ENCODE results near the gene ARAP1.

The ARAP1 gene

DNA sequence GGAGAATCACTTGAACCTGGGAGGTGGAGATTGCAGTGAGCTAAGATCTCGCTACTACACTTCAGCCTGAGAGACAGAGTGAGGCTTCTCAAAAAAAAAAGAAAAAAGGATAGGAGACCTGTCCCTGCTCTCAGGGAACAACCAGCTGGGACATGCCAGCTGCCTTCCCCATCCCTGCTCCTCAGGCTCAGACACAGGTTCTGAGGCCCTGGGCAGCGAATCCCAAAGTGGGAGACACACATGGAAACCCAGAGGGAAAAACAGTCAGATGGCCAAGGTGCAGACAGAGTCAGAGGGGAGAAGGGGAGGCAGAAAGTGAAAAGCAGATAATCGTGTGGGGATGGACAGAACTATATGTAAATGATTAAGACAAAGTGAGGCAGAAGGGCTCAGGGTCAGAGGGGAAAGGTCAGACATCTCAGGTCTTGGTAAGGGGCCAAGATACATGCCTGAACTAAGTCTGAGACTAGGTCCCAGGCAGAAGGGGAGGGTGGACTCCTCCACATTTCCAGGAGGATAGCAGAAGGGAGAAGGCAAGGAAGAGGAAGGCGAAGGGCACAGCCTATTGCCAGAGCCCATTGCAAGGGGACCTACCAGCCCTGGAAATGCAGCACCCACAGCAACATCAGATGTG lies 27.4 kb upstream of the ARAP1 start:
- no peak for DNase-seq

DNA sequence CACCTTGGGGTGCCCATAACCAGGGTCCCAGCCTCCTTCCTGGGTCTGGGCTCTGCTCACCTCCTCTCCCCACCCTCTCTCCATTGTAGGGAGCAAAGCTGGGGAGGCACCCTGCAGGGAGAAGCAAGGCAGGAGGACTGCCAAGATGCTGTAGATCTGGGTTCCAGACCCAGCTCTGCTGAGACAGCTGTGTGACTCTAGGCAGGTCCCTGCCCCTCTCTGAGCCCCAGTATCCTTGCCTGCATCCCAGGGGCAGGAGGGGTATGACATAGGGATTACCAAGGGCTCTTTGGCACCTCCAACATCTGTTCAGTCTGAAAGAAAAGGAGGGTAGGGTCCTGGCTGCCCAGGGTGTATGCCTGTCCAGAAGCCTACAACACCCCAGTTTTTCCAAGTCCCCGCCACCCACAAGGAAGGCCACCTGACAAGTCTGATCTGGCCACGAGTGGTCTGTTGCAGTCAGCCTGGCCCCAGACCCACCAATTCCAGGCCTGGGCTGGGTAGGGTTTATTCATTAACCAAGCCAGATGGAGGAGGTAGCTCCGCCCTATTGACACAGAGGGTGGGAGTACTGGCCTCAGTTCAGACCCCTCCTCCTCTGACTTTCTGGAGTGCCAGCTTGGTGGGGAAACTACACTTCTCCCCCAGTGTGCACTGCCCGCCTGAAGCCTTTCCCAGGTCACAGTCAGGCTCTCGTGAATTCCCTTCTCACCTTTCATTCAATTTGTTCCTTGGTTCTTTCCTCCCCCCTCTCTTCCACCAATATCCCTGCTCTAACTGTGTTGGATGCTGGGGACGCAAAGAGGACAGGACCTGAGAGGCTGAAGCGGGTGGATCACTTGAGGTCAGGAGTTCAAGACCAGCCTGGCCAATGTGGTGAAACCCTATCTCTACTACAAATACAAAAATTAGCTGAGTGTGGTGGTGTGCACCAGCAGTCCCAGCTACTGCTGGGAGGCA lies 26.6 kb upstream of the ARAP1 start:
- no peak for DNase-seq

DNA sequence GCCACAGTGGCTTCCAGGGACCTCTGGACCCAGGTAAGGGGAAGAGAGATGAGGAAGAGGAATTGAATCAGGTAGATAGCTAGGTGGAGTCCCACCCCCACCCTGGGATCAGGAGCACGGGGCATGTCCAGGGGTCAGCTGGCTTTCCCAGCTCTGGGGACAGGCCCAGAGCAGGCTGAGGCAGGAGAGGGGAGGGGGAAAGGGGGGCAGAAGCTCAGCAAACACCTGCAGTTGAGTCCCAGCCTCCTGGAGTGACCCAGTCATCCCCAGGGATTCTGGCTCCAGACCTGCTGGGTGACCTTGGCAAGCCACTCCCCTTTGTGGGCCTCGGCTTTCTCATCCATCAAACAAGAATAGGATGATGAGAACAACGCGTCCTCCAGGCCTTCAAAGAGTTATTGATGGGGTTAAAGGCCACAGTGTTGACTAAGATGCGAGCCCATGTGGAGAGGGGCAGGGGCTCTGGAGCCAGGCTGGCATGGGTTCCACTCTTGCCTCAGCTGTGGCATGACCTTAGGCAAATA lies 25.6 kb upstream of the ARAP1 start:
- DNase-seq: no peak

DNA sequence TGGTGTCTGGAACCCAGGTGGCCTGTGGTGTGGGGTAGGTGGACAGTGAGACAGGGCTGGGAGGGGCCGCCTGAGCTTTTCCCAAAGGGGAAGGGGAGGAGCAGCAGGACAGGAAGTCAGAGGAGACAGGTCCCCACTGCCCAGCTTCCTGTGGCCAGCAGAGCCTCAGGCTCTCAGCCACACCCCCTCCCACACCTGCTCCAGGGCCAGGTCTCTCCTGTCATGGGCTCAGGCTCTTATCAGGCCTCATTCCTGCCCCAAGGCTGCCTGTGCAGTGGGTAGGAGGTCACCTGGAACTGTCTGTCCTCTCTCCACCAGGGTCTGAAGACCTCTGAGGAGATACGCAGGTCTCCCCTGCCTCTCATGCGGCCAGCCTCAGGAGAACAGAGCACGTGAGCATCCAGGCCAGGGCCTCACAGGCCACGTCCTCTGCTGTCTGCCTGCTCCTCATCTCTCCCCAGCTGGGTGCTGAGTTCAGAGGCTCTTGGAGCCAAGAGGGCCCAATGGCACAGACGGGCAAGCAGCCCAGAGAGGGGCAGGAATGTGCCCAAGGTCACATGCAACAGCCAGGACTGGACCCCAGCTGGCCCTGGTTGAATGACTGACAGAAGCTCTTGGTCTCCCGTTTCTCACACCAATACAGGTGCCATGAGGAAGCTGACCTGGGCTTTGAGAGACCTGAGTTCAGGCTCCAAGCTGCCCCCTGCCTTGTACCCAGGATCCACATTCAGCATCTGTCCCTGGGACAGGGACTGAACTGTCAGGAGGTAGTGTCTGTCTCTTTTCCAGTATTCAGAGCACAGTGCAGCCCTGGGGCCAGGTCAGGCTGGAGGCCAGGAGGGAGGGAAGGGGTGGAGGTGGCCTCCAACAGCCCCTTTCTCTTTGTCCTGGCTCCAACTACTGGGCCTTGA lies 24.9 kb upstream of the ARAP1 start:
- DNase-seq: no peak

DNA sequence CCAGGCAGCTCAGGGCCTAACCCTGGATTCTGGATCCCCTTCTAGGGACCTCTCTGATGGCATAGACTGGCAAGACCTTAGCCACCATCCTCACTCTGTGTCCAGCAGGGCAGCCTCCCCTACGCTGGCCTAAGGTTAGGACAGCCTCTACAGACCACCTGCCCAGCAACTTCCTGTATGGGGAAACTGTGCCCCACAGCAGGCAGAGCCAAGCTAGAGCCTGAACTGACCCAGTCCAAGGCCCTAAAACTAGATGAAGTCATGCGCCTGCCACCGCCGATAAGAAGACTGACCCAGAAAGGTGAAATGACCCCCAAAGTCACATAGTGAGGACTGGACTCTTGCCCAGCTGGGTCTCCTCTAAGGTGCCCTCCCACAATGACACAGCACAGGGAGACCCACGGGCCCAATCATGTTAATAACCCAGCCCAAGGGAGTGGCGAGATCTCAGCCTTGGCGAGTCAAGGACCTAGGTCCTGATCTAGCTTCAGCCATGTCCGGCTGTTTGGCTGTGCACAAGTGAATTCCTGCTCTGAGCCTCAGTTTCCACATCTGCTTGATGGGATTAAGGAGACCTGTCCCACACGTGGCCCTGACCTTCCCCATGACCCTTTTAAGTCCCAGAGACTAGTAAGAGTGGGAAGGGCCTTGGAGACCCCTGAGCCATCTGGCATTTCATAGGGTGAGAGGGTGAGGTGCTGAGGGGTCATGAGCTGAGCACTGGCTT lies 24.1 kb upstream of the ARAP1 start:
- DNase-seq: no peak

DNA sequence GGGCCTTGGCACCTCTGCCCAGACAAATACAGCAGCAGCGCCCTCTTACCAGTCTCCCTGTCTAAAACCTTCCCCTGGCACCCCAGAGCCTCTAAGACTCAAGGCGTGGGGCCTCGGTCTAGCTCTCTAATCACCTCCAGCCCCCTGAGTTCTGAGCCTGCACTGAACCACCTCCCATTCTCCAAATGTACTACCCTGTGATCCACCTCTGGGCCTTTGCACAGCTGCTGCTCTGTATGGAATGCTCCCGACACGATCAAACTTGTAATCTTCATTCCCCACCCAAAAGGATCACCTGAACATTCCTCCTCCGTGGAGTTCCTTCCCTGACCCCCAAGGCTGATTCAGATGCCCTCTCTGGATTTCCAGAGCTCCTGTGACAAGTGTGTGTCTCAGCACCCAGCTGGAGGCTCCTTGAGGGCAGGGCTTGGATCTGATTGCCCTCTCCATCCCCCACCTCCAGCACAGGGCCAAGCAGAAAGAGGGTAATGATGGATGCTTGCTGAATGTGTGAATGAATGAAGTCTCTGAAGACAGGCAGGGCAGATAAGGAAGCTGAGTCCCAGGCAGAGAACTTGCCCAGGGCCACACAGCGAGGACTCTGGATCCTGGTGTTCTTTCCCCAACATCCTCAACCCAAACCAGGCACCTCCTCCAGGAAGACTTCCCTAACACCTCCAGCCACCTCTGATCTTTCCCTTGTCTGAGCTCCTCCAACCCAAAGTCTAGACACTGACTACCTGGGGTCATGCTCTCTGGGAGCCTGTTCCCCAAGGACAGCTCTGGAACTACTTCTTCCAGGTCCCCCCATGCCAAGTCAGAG lies 23.3 kb upstream of the ARAP1 start:
- no peak for DNase-seq

DNA sequence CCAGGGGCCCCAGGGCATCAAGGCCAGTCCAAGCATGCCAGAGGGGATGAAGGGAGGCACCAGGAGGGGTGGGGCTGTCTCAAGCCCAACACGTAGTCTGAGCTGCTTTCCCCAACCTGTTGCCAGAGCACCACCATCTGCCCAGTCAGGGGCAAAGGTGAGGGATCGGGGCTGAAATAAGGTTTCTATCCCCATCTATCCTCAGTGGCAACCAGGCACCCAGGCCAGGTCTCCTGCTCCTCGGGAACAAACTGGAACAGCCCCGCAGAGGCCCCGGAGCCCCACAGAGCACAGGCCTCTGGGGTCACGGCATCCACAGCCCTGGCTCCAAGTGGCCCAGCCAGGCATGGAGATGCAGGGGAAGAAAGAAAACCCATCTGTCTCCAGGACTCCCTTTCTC lies 22.3 kb upstream of the ARAP1 start:
- no peak for DNase-seq

DNA sequence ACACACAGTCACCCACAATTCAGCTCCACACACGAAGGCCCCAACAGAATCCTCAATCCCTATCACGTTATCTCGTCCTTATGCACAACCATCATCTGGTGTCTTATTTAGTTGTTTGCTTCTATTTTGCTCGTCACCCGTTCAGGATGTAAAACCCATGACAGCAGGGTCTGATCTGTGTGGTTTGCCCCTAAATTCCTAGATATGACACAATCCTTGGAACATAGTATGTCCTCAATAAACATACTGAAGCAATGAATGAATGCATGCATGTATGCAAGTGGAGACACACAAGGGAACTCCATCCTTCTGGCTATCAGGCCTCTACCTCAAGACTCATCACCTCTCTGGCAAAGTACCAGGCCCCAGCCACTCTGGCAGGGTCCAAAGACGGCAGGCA lies 21.5 kb upstream of the ARAP1 start:
- no peak for DNase-seq

DNA sequence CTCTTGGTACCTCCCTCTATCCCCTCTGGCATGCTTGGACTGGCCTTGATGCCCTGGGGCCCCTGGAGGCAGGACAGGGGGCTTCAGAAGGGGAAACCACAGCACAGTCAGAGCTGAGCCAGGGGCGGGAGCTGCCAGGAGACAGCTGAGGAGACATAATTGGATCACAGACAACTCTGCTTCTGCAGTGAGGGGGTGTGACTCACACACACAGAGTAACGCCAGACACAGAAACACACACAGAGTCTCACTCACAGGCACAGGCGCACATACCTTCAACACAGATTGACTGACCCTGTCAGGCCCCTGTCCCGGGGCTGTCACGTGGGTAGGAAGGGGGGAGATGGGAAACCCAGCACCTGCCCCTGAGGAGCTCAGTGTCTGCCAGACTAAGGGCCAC lies 21.1 kb upstream of the ARAP1 start:
- DNase-seq: no peak

DNA sequence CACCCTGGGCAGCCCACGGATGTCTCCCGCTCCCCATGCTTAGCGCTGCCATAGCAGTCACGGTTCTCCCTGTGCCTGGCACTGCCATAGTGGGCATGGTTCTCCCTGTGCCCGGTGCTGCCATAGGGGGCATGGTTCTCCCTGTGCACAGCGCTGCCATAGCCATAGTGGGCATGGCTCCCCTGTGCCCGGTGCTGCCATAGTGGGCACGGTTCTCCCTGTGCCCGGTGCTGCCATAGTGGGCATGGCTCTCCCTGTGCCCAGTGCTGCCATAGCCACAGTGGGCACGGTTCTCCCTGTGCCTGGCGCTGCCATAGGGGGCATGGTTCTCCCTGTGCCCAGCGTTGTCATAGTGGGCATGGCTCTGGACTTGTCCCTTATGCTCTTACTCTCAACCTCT lies 19.9 kb upstream of the ARAP1 start:
- no peak for DNase-seq

DNA sequence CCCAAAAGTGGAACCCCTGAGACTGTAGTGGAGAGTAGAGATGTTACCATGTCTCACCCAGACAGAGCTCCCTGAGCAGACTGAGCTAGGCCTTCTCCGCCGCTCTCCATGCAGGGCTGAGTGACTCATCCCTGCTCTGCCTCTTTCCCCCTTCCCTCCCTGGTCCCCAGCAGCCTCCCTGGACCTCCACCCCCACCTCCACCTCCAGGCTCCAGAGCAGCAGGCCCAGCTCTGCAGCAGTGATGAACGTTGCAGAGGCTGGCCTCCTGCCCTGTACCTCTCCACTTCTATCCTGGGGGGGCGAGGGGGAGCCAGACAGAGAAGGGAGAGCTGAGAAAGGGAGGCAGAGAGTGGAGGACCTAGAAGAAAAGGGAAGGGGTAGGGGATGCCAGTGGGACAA lies 19.3 kb upstream of the ARAP1 start:
- DNase-seq: no peak

DNA sequence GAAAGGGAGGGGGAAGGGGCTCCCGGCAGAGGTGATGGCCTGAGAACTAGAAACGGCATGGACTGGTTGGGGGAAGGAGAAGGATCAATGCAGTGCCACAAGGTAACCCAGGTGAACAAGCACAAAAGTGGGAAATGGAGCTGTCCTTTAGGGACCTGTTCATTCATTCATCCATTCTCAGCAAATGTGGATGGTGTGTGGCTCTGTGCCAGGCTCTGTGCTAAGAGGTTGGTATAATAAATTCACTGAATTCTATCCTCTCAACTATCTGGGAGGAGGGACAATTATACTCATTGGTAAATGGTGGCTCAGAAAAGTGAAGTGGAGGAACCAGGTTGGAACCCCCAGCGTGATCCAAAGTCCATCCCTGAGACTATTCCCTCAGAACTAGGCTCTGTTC lies 18.6 kb upstream of the ARAP1 start:
- DNase-seq: no peak

DNA sequence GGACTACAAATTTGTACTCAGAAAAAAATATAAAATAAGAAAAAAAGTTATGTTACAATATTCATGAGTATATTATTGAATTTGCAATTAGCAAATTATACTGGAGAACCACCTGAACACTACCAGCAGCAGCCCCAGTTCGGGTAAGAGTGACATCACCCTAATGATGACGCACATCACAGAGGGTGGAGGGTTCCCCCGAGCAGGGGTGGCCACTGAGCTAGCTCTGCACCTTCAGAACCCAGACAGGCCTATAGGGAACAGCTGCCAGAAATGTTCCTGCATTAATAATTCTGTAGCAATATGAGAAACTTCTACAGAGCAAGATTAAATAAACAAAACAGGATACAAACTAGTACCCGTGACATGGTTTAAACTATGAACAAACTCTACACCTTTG lies 17.5 kb upstream of the ARAP1 start:
- DNase-seq: no peak

DNA sequence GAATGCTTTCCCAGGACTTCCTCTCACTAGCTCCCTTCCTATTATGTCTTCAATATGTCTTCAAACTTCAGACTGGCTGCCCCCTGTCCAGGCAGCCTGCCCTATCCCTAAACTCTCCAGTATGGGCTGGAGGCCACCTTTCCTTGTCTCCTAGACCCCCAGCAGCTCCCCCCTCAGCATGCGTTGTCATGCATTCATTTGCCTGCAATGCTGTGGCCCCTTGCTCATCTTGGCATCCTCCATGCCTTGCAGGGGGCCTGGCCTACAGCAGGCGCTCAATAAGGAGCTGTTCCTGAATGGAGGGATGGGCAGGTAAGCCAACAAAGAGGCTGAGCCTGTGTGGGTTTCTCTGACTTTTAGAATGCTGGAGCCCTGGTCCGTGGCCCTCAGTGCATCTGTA lies 16.4 kb upstream of the ARAP1 start:
- no peak for DNase-seq

DNA sequence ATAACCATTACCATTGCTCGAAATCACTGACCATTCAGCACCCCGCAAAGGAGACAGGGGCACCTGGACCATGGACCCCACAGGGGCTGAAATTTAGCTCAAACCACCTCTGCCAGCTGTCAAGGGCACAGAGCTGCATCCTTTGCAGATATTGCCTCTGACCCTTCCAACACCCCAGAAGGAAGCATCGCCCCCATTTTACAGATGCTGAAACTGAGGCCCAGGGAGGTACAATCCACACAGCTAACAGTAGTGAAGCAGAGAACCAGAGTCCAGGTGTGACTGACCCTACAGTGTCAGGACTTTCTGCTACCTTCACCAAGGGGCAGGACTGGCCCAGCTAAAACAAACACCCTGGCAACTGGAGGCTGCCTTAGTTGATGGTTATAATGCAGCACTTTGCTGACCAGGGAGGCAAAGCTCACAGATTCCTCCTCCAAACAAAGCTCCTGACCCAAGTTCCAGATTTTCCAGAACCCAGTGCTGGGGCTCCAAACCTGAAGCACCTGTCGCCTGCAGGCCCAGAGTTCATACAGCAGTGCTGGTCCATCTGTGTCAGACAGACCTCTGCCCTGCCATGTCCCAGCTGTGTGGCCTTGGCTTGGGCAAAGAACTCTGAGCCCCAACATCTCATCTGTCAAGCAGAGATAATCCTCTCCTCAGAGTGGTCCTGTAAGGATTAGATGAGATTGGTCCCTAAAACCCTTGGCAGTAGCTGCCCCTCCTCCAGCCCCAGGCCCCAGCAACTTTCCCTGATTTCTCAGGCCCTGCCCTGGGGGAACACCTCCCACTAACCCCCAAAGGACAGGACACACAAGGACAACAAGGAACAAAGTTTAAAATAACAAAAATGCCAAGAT lies 15.2 kb upstream of the ARAP1 start:
- DNase-seq: no peak

DNA sequence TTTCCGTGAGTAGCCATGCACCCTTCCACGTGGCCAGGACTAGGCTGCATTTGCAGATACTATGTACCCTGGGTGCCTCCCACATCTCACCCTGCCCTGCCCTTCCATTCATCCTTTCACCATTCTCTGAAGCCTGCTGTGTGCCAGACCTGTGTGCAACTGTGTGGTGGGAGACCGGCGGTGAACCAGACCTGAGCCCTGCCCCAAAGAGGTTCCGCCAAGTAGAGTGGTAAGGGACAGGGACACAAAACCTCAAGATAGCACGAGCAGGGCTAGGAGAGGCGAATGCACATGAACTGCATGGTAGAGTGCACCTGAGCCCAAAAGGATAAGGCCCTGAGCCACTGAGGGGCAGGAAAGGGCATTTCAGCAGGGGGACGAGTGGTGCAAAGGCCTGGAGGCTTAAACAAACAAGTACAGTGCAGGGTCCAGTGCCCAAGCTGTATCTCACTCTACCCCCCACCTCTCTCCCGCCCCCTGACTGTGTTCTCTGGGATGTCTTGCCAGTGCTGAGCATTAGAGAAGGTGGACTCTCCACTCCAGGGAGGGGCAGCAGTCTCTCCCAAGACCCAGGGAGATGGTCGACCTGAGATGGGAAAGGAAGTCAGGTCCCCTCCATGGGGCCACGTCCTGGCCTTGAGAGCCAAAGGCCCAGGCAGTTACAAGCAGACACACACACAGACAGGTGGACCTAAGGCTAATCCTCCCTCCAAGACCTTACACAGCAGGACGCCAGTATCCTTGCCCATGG lies 14.1 kb upstream of the ARAP1 start:
- no peak for DNase-seq

DNA sequence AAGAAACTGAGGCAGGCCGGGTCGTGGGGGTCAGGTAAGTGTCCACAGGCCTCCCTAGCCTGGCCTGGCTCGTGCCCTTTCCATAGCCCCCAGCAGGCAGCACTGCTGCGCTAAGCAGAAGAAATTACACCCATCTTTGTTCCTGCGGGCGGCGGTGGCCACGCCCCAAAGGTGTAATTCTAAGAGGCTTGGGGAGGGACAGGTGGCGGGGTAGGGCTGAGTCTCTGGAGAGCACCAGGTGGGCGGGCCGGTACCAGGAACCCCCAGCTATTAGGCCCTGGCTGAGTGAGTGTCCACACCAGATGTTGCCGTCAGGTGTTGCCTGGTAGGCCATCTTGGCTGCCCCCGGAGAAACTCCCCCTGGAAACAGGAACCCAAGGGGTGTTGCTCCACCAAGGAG lies 12.3 kb upstream of the ARAP1 start:
- DNase-seq: no peak

DNA sequence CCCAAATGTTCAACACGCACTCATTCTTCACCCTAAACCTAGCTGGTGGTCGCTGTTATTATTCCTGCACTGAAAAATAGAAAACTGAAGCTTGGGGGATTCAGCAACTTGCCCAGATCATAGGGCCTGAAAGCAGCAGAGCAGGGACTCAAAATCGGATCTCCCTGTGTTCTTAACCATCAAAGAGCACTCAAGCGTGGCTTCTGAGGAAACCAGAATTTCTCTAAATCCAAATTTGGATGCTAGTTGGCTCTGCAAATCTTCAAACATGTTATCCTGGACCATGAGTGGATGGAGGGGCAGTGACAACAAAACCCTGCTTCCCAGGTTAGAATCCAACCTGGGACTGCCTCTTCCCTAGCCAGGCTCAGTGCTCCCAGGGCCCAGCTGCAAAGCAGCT lies 11.6 kb upstream of the ARAP1 start:
- DNase-seq: no peak

DNA sequence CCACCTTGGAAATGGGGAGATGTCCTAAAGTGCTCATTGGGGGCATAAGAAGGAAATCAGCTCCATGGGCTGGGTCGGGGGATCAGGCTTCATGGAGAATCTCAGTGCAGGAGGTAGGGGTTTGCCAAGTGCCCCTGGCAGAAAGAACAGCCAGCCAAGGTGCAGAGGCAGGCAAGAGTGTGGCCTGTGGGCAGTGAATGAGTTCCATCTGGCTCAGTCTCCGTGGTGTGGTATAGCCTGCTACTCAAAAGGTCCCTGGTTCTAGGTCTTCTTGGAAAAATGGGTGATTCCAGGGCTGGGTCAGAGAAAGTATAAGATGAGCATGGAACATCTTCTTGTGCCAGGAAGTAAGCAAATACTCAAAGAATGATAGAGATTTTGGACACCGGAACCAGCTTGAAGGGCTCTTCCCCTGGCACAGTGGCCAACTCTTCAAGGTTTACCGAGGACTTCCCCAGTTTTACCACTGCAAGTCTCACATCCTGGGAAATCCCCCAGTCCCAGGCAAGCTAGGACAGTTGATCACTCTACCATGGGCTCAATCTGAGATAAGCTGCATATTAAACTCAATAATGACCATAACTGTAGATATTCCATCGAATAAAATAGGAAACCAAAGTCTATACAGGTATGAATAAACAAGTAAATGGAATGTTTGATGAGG lies 10.6 kb upstream of the ARAP1 start:
- no peak for DNase-seq

Measured in activated gamma-delta T cell (primary cell).